Stimulated activated CD4-positive, alpha-beta T cell treated with anti-CD3 and anti-CD28 coated beads, Interleukin-12 subunit alpha, Interleukin-12 subunit beta, amount 100 ng/mL, for 4 hours (primary cell): ENCODE data around the gene NEUROD4.
A peak's percentile ranks its signal among the peaks of the same experiment; 100 is the strongest.

Source experiments
- DNase-seq: peaks from one replicate; pipeline ENCODE4 v3.0.0-alpha.2; 2020

The NEUROD4 gene

DNA sequence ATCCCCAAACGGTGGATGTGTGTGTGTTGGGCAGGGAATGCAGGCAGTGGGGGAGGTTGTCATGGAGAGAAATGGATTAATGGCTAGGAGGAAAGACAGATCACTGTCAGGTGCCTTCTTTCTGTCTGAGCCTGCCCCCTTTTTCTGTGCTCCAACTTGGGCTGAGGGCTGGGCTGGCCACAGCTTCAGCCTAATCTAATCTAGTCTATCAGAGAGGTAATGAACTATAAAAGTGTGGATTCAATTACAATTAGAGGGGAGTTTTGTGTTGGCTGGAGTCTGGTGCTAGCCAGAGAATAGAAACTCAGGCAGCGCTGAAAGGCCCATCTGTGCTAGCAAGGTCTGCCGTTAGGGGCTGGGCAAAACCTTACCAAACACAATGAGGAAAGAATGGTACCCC, 41.2 kb downstream of the NEUROD4 start:
- DNase-seq = no peak

DNA sequence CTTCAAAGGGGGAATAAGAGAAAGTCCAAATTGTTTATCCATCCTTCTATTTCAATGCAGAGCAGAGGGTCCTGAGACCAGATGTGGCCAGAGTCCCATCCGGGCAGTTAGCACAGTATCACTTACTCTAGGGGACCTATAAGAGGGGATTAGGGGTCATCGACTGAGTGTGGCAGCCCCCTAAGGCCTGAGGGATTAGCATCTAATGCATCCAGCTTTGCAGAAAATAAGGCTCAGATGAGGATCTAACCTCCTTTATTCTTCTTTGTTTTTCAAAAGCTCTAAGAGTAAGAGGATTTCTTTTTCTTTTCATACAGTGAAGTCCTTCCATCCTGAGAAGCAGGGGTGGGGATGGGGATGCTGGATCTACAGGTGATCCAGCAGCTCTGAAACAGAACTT, 43.5 kb downstream of the NEUROD4 start:
- DNase-seq = no peak

DNA sequence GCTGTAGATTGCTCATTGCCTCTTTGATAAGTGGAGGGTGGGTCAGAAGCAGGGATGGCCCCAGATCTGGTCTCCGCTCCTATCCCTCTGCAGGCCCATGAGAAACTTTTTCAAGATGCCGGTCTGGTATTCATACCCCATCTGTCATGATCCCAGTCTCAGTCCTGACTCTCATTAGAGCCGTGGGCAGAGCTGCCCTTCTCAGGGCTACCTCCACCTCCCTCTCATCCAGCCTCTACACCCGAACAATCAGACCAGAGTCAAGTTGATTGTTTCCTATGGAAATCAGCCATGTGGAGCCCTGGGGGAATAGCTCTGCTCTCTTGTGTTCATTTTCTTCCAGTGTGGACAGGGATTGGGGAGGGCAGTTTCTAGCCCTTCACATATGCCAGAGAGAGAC, 45.8 kb downstream of the NEUROD4 start:
- no peak for DNase-seq

DNA sequence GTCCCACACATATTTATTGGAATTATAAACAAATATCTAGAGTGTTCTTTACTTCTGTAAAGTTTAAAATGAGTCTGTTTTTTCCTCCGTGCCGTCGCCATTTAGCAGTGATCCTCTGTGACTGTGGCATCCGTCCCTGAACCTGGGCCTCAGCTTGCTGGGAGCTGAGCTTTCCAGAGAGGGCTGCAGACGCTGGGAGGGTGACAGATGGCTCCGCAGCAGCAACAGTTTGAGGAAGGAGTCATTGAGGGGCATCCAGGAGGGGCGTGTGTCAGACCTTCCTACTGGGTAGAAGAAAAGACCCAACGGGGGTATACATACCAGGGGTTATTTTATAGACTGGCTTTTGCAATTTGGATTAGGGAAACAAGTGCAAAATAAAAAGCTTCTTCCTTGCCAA, 47.9 kb downstream of the NEUROD4 start:
- no peak for DNase-seq

DNA sequence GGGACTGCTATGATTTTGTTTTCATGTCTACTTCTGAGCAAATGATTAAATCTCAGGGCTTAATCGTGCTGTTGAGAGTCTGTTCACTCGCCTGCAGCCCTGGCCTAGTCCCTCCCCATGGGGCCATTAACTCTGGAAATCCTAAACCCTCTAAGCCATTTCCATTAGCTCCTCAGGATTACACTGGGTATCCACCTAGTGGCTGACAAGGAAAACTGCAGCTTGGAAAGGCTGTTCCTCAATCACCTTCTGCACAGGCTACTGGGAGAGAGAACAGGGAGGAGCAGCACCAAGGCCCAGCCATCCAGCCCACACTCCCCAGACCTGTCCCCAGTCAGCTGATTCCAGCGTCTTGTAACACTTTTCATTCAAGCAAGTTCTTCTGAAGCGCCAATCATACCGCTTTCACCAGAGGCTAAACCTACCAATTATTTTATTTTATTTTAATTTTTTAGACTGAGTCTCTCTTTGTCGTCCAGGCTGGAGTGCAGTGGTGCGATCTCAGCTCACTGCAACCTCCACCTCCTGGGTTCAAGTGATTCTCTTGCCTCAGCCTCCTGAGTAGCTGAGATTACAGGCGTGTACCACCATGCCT, 48.7 kb downstream of the NEUROD4 start:
- DNase-seq = no peak

DNA sequence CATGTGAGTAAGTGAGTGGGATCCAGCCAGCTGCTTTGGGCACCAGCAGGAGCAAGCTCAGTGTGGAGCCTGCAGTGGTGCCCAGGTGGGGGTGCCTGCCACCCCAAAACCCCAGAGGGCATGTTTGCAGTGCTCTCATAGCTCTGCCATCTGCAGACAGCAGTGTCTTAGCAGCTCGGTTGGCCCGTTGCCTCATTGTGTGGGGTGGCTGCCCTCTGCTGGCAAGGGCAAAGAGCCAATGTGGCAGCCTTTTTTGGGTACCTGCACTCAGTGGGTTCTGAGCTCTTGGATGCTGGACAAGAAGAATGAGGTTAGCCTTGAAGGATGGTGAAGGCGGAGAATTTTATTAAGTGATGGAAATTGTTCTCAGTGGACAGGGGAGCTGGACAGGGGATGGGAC, 52.3 kb downstream of the NEUROD4 start:
- peak; percentile 73 for DNase-seq

DNA sequence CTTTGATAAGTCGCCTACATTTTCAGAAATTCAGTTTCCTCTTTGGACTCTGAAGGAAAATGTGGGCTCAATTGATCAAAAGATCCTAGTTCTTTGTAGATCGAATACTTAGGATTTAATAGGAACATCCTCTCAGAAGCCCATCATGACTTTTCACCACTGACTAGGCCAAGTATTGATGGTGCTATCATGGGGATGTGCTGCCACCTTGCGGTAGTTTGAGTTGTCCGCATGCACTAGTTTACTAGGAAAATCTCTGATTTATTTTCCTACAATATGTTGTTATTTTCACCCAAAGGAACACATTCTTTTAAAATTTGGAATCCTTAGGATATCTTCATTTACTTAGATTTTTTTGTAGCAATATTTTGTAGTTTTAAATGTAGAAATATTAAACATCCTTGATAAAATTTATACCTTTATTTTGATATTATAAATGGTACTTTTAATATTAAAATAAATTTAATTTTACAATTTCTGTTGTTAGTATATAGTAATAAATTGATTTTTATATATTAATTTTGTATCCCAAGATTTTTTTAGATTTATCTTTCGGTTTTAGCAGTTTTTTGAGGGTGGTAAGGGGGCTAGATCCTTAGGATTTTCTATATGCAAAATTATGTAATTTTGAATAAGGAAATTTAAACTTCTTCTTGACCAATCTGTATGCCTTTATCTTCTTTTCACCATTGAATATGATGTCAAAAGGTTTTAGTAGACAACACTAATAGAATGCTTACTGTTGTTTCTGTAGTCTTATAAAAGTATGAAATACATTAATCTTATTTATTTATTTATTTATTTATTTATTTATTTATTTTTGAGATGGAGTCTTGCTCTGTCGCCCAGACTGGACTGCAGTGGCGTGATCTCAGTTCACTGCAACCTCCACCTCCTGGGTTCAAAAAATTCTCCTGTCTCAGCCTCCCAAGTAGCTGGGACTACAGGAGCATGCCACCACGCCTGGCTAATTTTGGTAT, 53.6 kb downstream of the NEUROD4 start:
- DNase-seq = peak; percentile 77

DNA sequence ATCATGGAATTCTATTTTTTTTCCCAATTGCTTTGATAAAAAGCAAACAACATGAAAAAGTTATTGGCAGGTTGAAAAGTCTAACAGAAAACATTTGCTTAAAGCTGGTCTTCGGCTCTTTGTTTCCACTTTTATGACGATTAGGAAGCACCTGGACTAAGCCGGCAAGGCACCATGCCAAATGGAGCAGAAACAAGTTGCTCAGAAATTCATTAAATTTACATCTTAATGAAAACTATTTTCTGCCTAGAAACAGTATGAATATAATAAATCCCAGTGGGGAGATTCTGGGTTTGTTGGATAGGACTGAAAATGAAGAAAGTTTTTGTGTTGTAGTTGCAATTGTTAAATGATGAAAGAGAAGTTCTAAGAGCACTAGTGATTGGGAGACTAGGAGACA, 55.0 kb downstream of the NEUROD4 start:
- no peak for DNase-seq
